Measurements from ENCODE around the gene EVI5L.

The EVI5L gene

DNA sequence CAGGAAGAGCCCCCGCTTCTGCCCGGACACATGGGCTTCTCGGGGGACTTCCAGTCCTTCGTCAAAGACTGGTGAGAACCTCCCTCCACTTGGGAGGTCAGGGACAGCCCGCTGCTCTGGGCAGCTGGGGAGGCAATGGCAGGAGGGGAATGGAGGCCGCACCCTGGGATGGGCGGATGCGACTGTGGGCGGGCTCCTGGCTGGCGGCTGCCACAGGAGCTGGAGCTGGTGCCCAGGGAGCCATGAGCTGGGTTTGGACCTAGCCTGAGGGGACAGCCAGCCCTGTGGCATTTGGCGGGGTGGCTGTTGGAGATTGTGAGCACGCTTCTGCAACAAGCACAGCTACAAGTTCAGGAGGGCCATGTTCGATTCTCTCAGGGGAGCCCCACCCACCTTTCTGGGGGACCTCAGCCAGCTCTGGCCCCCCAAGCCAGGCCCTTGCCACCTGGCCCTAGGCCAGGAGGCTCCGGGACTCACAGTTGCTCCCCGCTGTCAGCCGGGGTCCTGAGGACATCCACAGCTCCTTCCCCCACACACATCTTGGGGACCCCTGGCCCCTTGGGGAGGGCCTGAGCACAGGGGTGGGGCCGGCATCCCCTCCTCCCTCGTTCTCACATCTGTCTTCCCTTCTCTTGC lies 81.6 kb downstream of the EVI5L start:
- TF ChIP-seq, protein P1, sequence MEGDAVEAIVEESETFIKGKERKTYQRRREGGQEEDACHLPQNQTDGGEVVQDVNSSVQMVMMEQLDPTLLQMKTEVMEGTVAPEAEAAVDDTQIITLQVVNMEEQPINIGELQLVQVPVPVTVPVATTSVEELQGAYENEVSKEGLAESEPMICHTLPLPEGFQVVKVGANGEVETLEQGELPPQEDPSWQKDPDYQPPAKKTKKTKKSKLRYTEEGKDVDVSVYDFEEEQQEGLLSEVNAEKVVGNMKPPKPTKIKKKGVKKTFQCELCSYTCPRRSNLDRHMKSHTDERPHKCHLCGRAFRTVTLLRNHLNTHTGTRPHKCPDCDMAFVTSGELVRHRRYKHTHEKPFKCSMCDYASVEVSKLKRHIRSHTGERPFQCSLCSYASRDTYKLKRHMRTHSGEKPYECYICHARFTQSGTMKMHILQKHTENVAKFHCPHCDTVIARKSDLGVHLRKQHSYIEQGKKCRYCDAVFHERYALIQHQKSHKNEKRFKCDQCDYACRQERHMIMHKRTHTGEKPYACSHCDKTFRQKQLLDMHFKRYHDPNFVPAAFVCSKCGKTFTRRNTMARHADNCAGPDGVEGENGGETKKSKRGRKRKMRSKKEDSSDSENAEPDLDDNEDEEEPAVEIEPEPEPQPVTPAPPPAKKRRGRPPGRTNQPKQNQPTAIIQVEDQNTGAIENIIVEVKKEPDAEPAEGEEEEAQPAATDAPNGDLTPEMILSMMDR (conservative IDR thresholded peaks at IDR 0.05; ENCODE audit: low read depth, low read length): no peak
- no peak for DNase-seq (ENCODE audit: low read depth)
- H3K4me3 ChIP-seq (ENCODE audit: low read length): no peak overlapping the region

DNA sequence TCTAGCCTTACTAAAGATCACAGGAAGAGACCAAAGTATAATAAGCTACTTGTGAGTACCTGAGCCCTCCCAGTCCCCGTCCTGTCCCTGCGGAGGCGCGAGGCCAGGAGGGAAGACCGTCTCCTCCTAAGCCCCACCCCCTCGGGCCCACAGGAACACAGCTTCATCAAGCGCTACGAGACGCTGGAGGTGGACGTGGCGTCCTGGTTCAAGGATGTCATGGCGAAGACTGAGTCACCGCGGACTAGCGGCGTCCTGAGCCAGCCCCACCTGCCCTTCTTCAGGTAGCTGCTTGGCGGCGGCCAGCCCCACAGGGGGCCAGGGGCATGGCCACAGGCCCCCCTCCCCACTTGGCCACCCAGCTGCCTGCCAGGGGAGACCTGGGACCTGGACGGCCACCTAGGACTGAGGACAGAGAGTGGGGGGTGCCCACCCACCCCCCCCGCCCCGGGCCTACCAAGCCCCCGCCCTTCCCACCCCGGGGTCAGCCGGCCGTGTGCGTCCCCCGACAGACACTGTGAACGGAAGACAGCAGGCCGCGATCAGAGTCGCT lies 82.2 kb downstream of the EVI5L start:
- DNase-seq (ENCODE audit: low read depth): no peak
- H3K4me3 ChIP-seq (ENCODE audit: low read length): no peak overlapping the region
- TF ChIP-seq, protein P1 (conservative IDR thresholded peaks at IDR 0.05; ENCODE audit: low read depth, low read length): no peak

DNA sequence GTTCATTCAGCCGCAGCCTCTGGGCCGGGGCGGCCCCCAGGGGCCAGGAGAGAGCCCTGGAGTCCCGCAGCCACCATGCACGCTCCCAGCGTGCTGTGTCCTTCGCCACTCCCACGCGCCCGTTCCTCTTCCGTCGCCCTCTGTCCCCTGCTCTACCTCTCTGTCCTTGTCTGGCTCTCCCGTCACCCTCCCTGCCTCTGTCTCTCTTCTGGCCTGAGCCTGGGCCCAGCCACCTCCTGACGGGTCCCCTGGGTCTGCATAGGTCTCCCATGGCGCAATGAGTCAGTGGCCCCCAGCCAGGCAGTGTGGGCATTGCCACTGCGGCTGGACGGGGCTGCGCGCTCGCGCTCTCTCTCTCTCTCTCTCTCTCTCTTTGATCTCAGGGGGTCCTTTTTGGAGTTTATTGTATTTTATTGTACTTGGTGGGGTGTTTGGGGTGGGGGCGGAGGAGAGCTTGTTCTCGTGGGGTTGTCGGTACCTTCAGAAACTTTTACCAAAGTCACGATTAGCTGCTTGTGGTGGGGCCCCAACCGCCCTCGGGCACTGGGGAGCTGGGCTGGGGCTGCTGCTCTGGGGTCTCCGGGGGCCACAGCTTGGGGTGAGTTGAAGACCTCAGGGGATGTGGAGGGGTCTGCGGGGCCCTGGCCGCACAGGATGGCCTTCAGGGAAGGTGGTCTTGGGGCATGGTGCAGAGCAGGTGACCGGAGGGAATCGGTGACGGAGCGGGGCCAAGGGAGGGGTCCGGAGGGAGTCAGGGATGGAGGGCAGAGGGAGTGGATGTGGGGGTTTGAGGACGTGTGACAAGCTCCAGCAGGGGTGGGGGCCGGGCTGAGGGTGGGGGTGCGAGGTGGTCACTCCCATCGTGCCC lies 82.9 kb downstream of the EVI5L start:
- no peak for DNase-seq (ENCODE audit: low read depth)
- no peak overlapping the region for H3K4me3 ChIP-seq (ENCODE audit: low read length)
- TF ChIP-seq, protein P1 (conservative IDR thresholded peaks at IDR 0.05; ENCODE audit: low read depth, low read length): no peak

DNA sequence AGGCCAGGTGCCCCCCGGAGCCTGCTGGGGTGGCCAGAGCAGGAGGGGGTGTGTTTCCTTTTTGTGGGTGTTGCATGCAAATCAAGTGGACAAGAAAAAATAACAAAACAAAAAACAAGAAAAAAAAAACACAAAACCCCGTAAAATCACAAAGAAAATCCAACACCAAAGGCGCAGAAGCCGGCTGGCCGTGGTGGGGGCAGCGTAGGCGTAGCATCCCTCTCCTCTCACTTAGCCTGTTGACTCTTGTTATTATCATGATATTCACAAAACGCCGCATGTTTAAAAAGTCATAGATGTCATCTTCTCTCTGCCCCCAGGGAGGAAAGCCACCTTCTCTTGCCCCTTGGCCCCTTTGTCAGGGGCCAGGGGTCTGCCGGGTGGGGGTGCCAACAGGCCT lies 83.6 kb downstream of the EVI5L start:
- no peak overlapping the region for H3K4me3 ChIP-seq (ENCODE audit: low read length)
- TF ChIP-seq, protein P1 (conservative IDR thresholded peaks at IDR 0.05; ENCODE audit: low read depth, low read length): no peak
- DNase-seq (ENCODE audit: low read depth): no peak

DNA sequence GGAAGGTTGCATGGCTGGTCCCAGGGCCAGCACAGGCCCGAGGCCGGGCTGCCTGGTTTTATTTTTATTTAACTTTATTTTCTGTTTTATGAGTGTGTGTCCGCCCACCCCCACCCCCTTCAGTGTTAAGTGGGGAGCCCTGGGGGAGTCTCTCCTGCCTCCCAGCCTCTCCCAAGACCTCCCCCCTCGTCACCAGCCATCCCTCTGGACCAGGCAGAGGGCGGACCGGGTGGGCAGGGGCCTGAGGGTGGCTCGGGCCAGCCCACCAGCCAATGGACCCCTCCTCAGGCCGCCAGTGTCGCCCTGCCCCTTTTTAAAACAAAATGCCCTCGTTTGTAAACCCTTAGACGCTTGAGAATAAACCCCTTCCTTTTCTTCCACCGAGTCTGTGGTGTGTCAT lies 84.1 kb downstream of the EVI5L start:
- TF ChIP-seq, protein P1 (conservative IDR thresholded peaks at IDR 0.05; ENCODE audit: low read depth, low read length): no peak
- DNase-seq (ENCODE audit: low read depth): no peak
- H3K4me3 ChIP-seq (ENCODE audit: low read length): no peak overlapping the region

Measured in retinal pigment epithelial cell (primary cell).